Measurements from ENCODE around the gene DISP2.

Gene DISP2

GRCh38 chr15:40328751-40329150 lies 29.3 kb upstream of the DISP2 start:
- no peak for DNase-seq (ENCODE audit: low spot score)

GRCh38 chr15:40329804-40330203 lies 28.2 kb upstream of the DISP2 start:
- DNase-seq (ENCODE audit: low spot score): no peak

GRCh38 chr15:40330368-40330836 lies 27.6 kb upstream of the DISP2 start:
- peak; percentile 74 for DNase-seq (ENCODE audit: low spot score)

- no peak for DNase-seq (ENCODE audit: low spot score)
Measured at GRCh38 chr15:40331026-40331425, 27.0 kb upstream of the DISP2 start.

- no peak for DNase-seq (ENCODE audit: low spot score)
Measured at GRCh38 chr15:40331637-40332036, 26.4 kb upstream of the DISP2 start.

GRCh38 chr15:40332113-40332781 lies 25.8 kb upstream of the DISP2 start:
- DNase-seq (ENCODE audit: low spot score): no peak

GRCh38 chr15:40333922-40334492 lies 24.0 kb upstream of the DISP2 start:
- peak; percentile 86 for DNase-seq (ENCODE audit: low spot score)

- DNase-seq (ENCODE audit: low spot score): no peak
Measured at GRCh38 chr15:40334541-40334940, 23.5 kb upstream of the DISP2 start.

- no peak for DNase-seq (ENCODE audit: low spot score)
Measured at GRCh38 chr15:40334941-40335795, 22.9 kb upstream of the DISP2 start.

GRCh38 chr15:40335938-40336743 lies 21.9 kb upstream of the DISP2 start:
- no peak for DNase-seq (ENCODE audit: low spot score)

- no peak for DNase-seq (ENCODE audit: low spot score)
Measured at GRCh38 chr15:40336744-40337122, 21.3 kb upstream of the DISP2 start.

- DNase-seq (ENCODE audit: low spot score): no peak
Measured at GRCh38 chr15:40337597-40337996, 20.4 kb upstream of the DISP2 start.

- peak; percentile 78 for DNase-seq (ENCODE audit: low spot score)
Measured at GRCh38 chr15:40338041-40338657, 19.9 kb upstream of the DISP2 start.

GRCh38 chr15:40338921-40339620 lies 18.9 kb upstream of the DISP2 start:
- DNase-seq (ENCODE audit: low spot score): peak; percentile 83

GRCh38 chr15:40339621-40339945 lies 18.4 kb upstream of the DISP2 start:
- DNase-seq (ENCODE audit: low spot score): no peak

- DNase-seq (ENCODE audit: low spot score): peak; percentile 67
Measured at GRCh38 chr15:40340038-40340739, 17.8 kb upstream of the DISP2 start.

GRCh38 chr15:40340740-40341400 lies 17.1 kb upstream of the DISP2 start, which contains the start of gene CCDC9B:
TSS of gene CCDC9B (minus strand) at chr15:40340939. CDS start at chr15:40340819, 120 bp downstream.
- DNase-seq (ENCODE audit: low spot score): peak; percentile 92

GRCh38 chr15:40342416-40343320 lies 15.4 kb upstream of the DISP2 start:
- no peak for DNase-seq (ENCODE audit: low spot score)

- DNase-seq (ENCODE audit: low spot score): no peak
Measured at GRCh38 chr15:40343512-40343911, 14.5 kb upstream of the DISP2 start.

All from Ammon's horn (tissue), 1 donor.